HG03045 (cell line): ENCODE measurements around the gene SLC35D1.
A peak's percentile ranks its signal among the peaks of the same experiment; 100 is the strongest.
"Not testable (repeated sequence)": the region's sequence is repeated elsewhere in the genome, so short reads cannot be mapped to it uniquely, and the experiment has no call there.

Experiments used
- ATAC-seq: cut with Tn5 transposase; IDR thresholded peaks from one replicate; pipeline ENCODE4 v1.9.1; 2021; ENCODE audit warnings: mild to moderate bottlenecking, moderate library complexity; ENCODE audit not compliant: unreplicated experiment

SLC35D1 gene

GRCh38 chr1:67053785-67054772 is at the start of gene SLC35D1:
Gene SLC35D1, minus strand, starts transcription at chr1:67054148. Its CDS starts 135 bp downstream, at chr1:67054013.
- peak; percentile 79 for ATAC-seq

- no peak for ATAC-seq
Measured at GRCh38 chr1:67103548-67103947, 49.6 kb upstream of the SLC35D1 start.

- ATAC-seq: no peak
Measured at GRCh38 chr1:67100833-67101232, 46.9 kb upstream of the SLC35D1 start.

- ATAC-seq: no peak
Measured at GRCh38 chr1:67097305-67097704, 43.4 kb upstream of the SLC35D1 start.

- no peak for ATAC-seq
Measured at GRCh38 chr1:67094191-67094590, 40.2 kb upstream of the SLC35D1 start.

GRCh38 chr1:67089685-67090208 is 35.8 kb upstream of the SLC35D1 start:
- ATAC-seq: no peak

GRCh38 chr1:67088440-67088839 is 34.5 kb upstream of the SLC35D1 start:
- no peak for ATAC-seq

- no peak for ATAC-seq
Measured at GRCh38 chr1:67085326-67085725, 31.4 kb upstream of the SLC35D1 start.

GRCh38 chr1:67084765-67085318 is 30.9 kb upstream of the SLC35D1 start:
- ATAC-seq: no peak

- ATAC-seq: no peak
Measured at GRCh38 chr1:67078291-67078690, 24.3 kb upstream of the SLC35D1 start.

- ATAC-seq: no peak
Measured at GRCh38 chr1:67077593-67077992, 23.6 kb upstream of the SLC35D1 start.

- no peak for ATAC-seq
Measured at GRCh38 chr1:67072749-67073148, 18.8 kb upstream of the SLC35D1 start.

GRCh38 chr1:67067655-67068054 is 13.7 kb upstream of the SLC35D1 start:
- ATAC-seq: not testable (repeated sequence)

GRCh38 chr1:67062412-67062811 is 8.5 kb upstream of the SLC35D1 start:
- no peak for ATAC-seq

GRCh38 chr1:67061266-67061665 is 7.3 kb upstream of the SLC35D1 start:
- ATAC-seq: no peak

GRCh38 chr1:67060811-67061218 is 6.9 kb upstream of the SLC35D1 start:
- no peak for ATAC-seq

- ATAC-seq: no peak
Measured at GRCh38 chr1:67059346-67059745, 5.4 kb upstream of the SLC35D1 start.

- no peak for ATAC-seq
Measured at GRCh38 chr1:67058761-67059160, 4.8 kb upstream of the SLC35D1 start.

GRCh38 chr1:67058242-67058641 is 4.3 kb upstream of the SLC35D1 start:
- ATAC-seq: no peak

- ATAC-seq: peak; percentile 46
Measured at GRCh38 chr1:67053535-67053784, 488 bp downstream of the SLC35D1 start.

- ATAC-seq: peak; percentile 7
Measured at GRCh38 chr1:67052741-67053534, 1.0 kb downstream of the SLC35D1 start.
